ENCODE data around the gene ATG2B. TPM values are rescaled to one million over a fixed set of nuclear protein-coding genes. Genes with fewer than 3 reads are reported as not detected.

Gene ATG2B
- total RNA-seq, 1 experiment from 2014 or later = 19.4 TPM

- intact Hi-C loops (cut with micrococcal nuclease; ENCODE audit: unreplicated experiment) = loop anchor here (1.0 kb wide), 1 partner anchor 143 kb away; no protein-coding TSS in a partner anchor
Observed at GRCh38 chr14:96281486-96281885, 81.7 kb downstream of the ATG2B start.

GRCh38 chr14:96280104-96280503, 83.0 kb downstream of the ATG2B start:
- peaks cover 12% of the 10 kb centered on the region for H3K36me3 Mint-ChIP-seq (ENCODE audit: insufficient read depth, unreplicated experiment)
- ChIA-PET CTCF (interaction anchor here (1.8 kb wide), 1 partner anchor 179 kb away, joined by 6 read pairs; no protein-coding TSS in a partner anchor), POLR2A (no interaction called here)
- peak overlapping the region; percentile 22 for H3K27ac Mint-ChIP-seq (ENCODE audit: unreplicated experiment)
- H3K9me3 Mint-ChIP-seq (ENCODE audit: unreplicated experiment) = no peaks in the 10 kb centered on the region
- BruUV-seq (replicated peaks) = no TSS peak
- H3K27me3 ChIP-seq (replicated peaks; ENCODE audit: control insufficient read depth, insufficient read depth, low read length) = no peaks in the 10 kb centered on the region
- peaks cover 12% of the 10 kb centered on the region for H3K4me1 Mint-ChIP-seq (ENCODE audit: low read depth, unreplicated experiment)
- 0 out of 2 replicates have a peak, but pooled peaks cover 3% of the 10 kb centered on the region for H3K9me3 ChIP-seq
- no peak for DNase-seq
- no peak for TF ChIP-seq CTCF (IDR thresholded peaks at IDR 0.05; ENCODE audit: insufficient read depth in 1 of 2, low read depth in 1 of 2, low read length in 1 of 2, severe bottlenecking in 1 of 2, unreplicated experiment in 1 of 2)
- no peaks in the 10 kb centered on the region for H3K36me3 ChIP-seq (ENCODE audit: control insufficient read depth, insufficient read depth, low read length)
- intact Hi-C loops (cut with micrococcal nuclease; ENCODE audit: unreplicated experiment) = no loop called here
- no peak overlapping the region for H3K4me3 Mint-ChIP-seq (ENCODE audit: unreplicated experiment)
- no peaks in the 10 kb centered on the region for H3K27me3 Mint-ChIP-seq (ENCODE audit: insufficient read depth, unreplicated experiment)
- no peak overlapping the region for H3K4me3 ChIP-seq (ENCODE audit: low read depth, low read length)
- H3K4me1 ChIP-seq = peaks cover 12% of the 10 kb centered on the region

More at GRCh38 chr14:96281486-96281885, 81.7 kb downstream of the ATG2B start:
- DNase-seq = no peak
- no peak for TF ChIP-seq CTCF (IDR thresholded peaks at IDR 0.05; ENCODE audit: insufficient read depth in 1 of 2, low read depth in 1 of 2, low read length in 1 of 2, severe bottlenecking in 1 of 2, unreplicated experiment in 1 of 2)
- no peaks in the 10 kb centered on the region for H3K9me3 Mint-ChIP-seq (ENCODE audit: unreplicated experiment)
- H3K27ac Mint-ChIP-seq (ENCODE audit: unreplicated experiment) = no peak overlapping the region
- H3K9me3 ChIP-seq = 0 out of 2 replicates have a peak, but pooled peaks cover 3% of the 10 kb centered on the region
- H3K4me1 Mint-ChIP-seq (ENCODE audit: low read depth, unreplicated experiment) = peaks cover 12% of the 10 kb centered on the region
- H3K4me3 ChIP-seq (ENCODE audit: low read depth, low read length) = no peak overlapping the region
- peaks cover 12% of the 10 kb centered on the region for H3K36me3 Mint-ChIP-seq (ENCODE audit: insufficient read depth, unreplicated experiment)
- ChIA-PET CTCF (no interaction called here), POLR2A (no interaction called here)
- H3K4me1 ChIP-seq = peaks cover 12% of the 10 kb centered on the region
- no peaks in the 10 kb centered on the region for H3K27me3 ChIP-seq (replicated peaks; ENCODE audit: control insufficient read depth, insufficient read depth, low read length)
- no TSS peak for BruUV-seq (replicated peaks)
- H3K36me3 ChIP-seq (ENCODE audit: control insufficient read depth, insufficient read depth, low read length) = no peaks in the 10 kb centered on the region
- H3K4me3 Mint-ChIP-seq (ENCODE audit: unreplicated experiment) = no peak overlapping the region
- no peaks in the 10 kb centered on the region for H3K27me3 Mint-ChIP-seq (ENCODE audit: insufficient read depth, unreplicated experiment)

- peaks cover 12% of the 10 kb centered on the region for H3K4me1 ChIP-seq
- ChIA-PET POLR2A (no interaction called here), CTCF (interaction anchor here (1.8 kb wide), 1 partner anchor 179 kb away, joined by 6 read pairs; no protein-coding TSS in a partner anchor)
- no peaks in the 10 kb centered on the region for H3K36me3 ChIP-seq (ENCODE audit: control insufficient read depth, insufficient read depth, low read length)
- Mint-ChIP-seq H3K9me3 (ENCODE audit: unreplicated experiment) (no peaks in the 10 kb centered on the region), H3K36me3 (ENCODE audit: insufficient read depth, unreplicated experiment) (peaks cover 12% of the 10 kb centered on the region), H3K4me1 (ENCODE audit: low read depth, unreplicated experiment) (peaks cover 12% of the 10 kb centered on the region), H3K27me3 (ENCODE audit: insufficient read depth, unreplicated experiment) (no peaks in the 10 kb centered on the region), H3K27ac (ENCODE audit: unreplicated experiment) (peak overlapping the region; percentile 22), H3K4me3 (ENCODE audit: unreplicated experiment) (no peak overlapping the region)
- no peaks in the 10 kb centered on the region for H3K27me3 ChIP-seq (replicated peaks; ENCODE audit: control insufficient read depth, insufficient read depth, low read length)
- BruUV-seq (replicated peaks) = no TSS peak
- 0 out of 2 replicates have a peak, but pooled peaks cover 3% of the 10 kb centered on the region for H3K9me3 ChIP-seq
- intact Hi-C loops (cut with micrococcal nuclease; ENCODE audit: unreplicated experiment) = loop anchor here (5.0 kb wide), 2 partner anchors 82 to 222 kb away; no protein-coding TSS in a partner anchor
- TF ChIP-seq CTCF (IDR thresholded peaks at IDR 0.05; ENCODE audit: insufficient read depth in 1 of 2, low read depth in 1 of 2, low read length in 1 of 2, severe bottlenecking in 1 of 2, unreplicated experiment in 1 of 2) = no peak
- no peak overlapping the region for H3K4me3 ChIP-seq (ENCODE audit: low read depth, low read length)
- DNase-seq = peak; percentile 24 to 49
Observed at GRCh38 chr14:96279564-96279963, 83.6 kb downstream of the ATG2B start.

Data from Caco-2 (cell line).